ENCODE results near the gene MAGI1. TPM values are rescaled to one million over a fixed set of nuclear protein-coding genes. Genes with fewer than 3 reads are reported as not detected.

The MAGI1 gene
- total RNA-seq, 2 donors from 2014 or later = 37.5 to 51.6 TPM

- intact Hi-C loops (cut with DNase I) = no loop called here
- H3K9me3 ChIP-seq = no peaks in the 10 kb centered on the region
- DNase-seq (ENCODE audit: low spot score) = no peak
- H3K27ac ChIP-seq = no peak overlapping the region
- H3K4me1 ChIP-seq (replicated peaks) = no peaks in the 10 kb centered on the region
- 100% methylated on average over 2 of the region's 2 CpGs for WGBS
- H3K4me3 ChIP-seq = no peak overlapping the region
- no peak for TF ChIP-seq POLR2A (IDR thresholded peaks at IDR 0.05)
- no peak for TF ChIP-seq POLR2AphosphoS5 (IDR thresholded peaks at IDR 0.05)
- no peak for TF ChIP-seq CTCF (IDR thresholded peaks at IDR 0.05)
- no peaks in the 10 kb centered on the region for H3K36me3 ChIP-seq
- H3K27me3 ChIP-seq (replicated peaks; ENCODE audit: insufficient read depth) = no peaks in the 10 kb centered on the region
These were observed 98.9 kb downstream of the MAGI1 start for GRCh38 chr3:65939801-65940246.

GRCh38 chr3:65939184-65939583 is 99.5 kb downstream of the MAGI1 start:
- intact Hi-C loops (cut with DNase I) = no loop called here
- no peaks in the 10 kb centered on the region for H3K36me3 ChIP-seq
- H3K4me3 ChIP-seq = no peak overlapping the region
- no peaks in the 10 kb centered on the region for H3K4me1 ChIP-seq (replicated peaks)
- no peak overlapping the region for H3K27ac ChIP-seq
- whole genome bisulfite sequencing = 88% methylated on average over 2 of the region's 2 CpGs
- no peaks in the 10 kb centered on the region for H3K9me3 ChIP-seq
- no peaks in the 10 kb centered on the region for H3K27me3 ChIP-seq (replicated peaks; ENCODE audit: insufficient read depth)
- TF ChIP-seq POLR2AphosphoS5 (IDR thresholded peaks at IDR 0.05) (no peak), POLR2A (IDR thresholded peaks at IDR 0.05) (no peak), CTCF (IDR thresholded peaks at IDR 0.05) (no peak)
- no peak for DNase-seq (ENCODE audit: low spot score)

DNA sequence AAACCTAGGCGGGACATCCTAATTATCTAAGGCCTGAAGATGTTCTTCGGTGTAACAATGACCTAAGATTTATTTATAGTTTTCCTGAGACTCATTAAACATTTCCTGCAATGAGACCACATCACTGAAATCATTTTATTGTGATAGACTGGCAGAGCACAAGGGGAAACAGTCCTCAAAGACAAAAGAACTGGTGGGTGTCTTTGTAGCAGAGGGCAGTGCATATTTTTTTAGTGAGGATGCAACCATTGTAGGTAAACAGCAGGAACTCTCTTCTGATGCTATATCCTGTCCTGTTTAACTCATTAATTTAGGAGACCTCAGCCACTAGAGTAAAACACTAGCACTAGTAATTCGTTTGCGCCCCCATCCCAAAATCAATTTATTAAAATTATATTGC is 100.0 kb downstream of the MAGI1 start:
- no peaks in the 10 kb centered on the region for H3K9me3 ChIP-seq
- intact Hi-C loops (cut with DNase I) = no loop called here
- H3K4me1 ChIP-seq (replicated peaks) = no peaks in the 10 kb centered on the region
- no peaks in the 10 kb centered on the region for H3K27me3 ChIP-seq (replicated peaks; ENCODE audit: insufficient read depth)
- no peaks in the 10 kb centered on the region for H3K36me3 ChIP-seq
- WGBS = 83% methylated on average over 4 of the region's 4 CpGs
- H3K4me3 ChIP-seq = no peak overlapping the region
- H3K27ac ChIP-seq = no peak overlapping the region
- no peak for DNase-seq (ENCODE audit: low spot score)
- TF ChIP-seq POLR2AphosphoS5 (IDR thresholded peaks at IDR 0.05) (no peak), POLR2A (IDR thresholded peaks at IDR 0.05) (no peak), CTCF (IDR thresholded peaks at IDR 0.05) (no peak)

- Histone ChIP-seq H3K36me3 (no peaks in the 10 kb centered on the region), H3K27ac (no peak overlapping the region), H3K4me1 (replicated peaks) (no peaks in the 10 kb centered on the region), H3K27me3 (replicated peaks; ENCODE audit: insufficient read depth) (no peaks in the 10 kb centered on the region), H3K9me3 (no peaks in the 10 kb centered on the region), H3K4me3 (no peak overlapping the region)
- intact Hi-C loops (cut with DNase I) = no loop called here
- TF ChIP-seq CTCF (IDR thresholded peaks at IDR 0.05) = no peak
- no peak for TF ChIP-seq POLR2A (IDR thresholded peaks at IDR 0.05)
- TF ChIP-seq POLR2AphosphoS5 (IDR thresholded peaks at IDR 0.05) = no peak
- WGBS = 97% methylated on average over 1 of the region's 1 CpG
- no peak for DNase-seq (ENCODE audit: low spot score)
These were observed 100.6 kb downstream of the MAGI1 start for GRCh38 chr3:65938147-65938546.

- Histone ChIP-seq H3K4me3 (no peak overlapping the region), H3K4me1 (replicated peaks) (no peaks in the 10 kb centered on the region), H3K27ac (no peak overlapping the region), H3K9me3 (no peaks in the 10 kb centered on the region), H3K36me3 (no peaks in the 10 kb centered on the region), H3K27me3 (replicated peaks; ENCODE audit: insufficient read depth) (no peaks in the 10 kb centered on the region)
- DNase-seq (ENCODE audit: low spot score) = no peak
- intact Hi-C loops (cut with DNase I) = no loop called here
- WGBS = 86% methylated on average over 5 of the region's 5 CpGs
- TF ChIP-seq POLR2A (IDR thresholded peaks at IDR 0.05) (no peak), CTCF (IDR thresholded peaks at IDR 0.05) (no peak), POLR2AphosphoS5 (IDR thresholded peaks at IDR 0.05) (no peak)
These were observed 101.6 kb downstream of the MAGI1 start for GRCh38 chr3:65936908-65937638.

Measured in prostate gland (tissue), 2 donors.